Measurements from ENCODE around the gene MOB2.

GRCh38 chr11:1459219-1459575 lies 27.4 kb downstream of the MOB2 start:
- no peak for TF ChIP-seq EZH2 (IDR thresholded peaks at IDR 0.05)
- TF ChIP-seq POLR2AphosphoS5 (IDR thresholded peaks at IDR 0.05; ENCODE audit: borderline replicate concordance, low read depth, low read length): no peak

Measured in SK-N-MC (cell line).